Measurements from ENCODE around the gene IFT122.

- TF ChIP-seq CTCF (IDR thresholded peaks at IDR 0.05) (no peak), POLR2A (IDR thresholded peaks at IDR 0.05) (no peak), EP300 (IDR thresholded peaks at IDR 0.05) (no peak), POLR2AphosphoS5 (IDR thresholded peaks at IDR 0.05) (no peak)
Measured at GRCh38 chr3:129526121-129526900, 86.3 kb downstream of the IFT122 start.
